Suppressor macrophage treated with lipopolysaccharide for 1 hour (primary cell): ENCODE results near the gene PPP1R12A.
A peak's percentile ranks its signal among the peaks of the same experiment; 100 is the strongest.

Experiments
- DNase-seq, 3 donors: peaks; one replicate each; pipeline ENCODE4 v3.0.0-alpha.2; 2020 to 2022

The PPP1R12A gene

DNA sequence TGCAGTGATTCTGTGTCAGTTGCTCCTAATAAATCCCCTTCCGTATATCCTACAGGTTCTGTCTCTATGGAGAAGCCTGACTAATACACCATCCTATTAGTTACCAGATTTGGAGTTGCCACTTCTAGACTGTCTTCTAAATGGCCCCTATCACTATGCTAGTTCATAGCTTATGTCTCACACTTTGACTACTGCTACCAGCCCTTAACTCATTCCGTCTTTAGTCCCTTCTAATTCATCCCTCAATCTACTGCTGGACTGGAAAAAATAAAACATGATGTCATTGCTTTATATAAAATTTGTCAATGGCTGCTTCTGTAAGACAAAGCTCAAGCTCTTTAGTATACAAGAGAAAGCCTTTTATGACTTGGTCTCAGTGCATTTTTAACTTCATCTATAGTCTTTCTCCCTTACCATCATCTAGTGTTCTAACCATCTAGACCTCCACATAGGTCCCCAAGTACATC, 99.5 kb downstream of the PPP1R12A start:
- DNase-seq, result no peak

DNA sequence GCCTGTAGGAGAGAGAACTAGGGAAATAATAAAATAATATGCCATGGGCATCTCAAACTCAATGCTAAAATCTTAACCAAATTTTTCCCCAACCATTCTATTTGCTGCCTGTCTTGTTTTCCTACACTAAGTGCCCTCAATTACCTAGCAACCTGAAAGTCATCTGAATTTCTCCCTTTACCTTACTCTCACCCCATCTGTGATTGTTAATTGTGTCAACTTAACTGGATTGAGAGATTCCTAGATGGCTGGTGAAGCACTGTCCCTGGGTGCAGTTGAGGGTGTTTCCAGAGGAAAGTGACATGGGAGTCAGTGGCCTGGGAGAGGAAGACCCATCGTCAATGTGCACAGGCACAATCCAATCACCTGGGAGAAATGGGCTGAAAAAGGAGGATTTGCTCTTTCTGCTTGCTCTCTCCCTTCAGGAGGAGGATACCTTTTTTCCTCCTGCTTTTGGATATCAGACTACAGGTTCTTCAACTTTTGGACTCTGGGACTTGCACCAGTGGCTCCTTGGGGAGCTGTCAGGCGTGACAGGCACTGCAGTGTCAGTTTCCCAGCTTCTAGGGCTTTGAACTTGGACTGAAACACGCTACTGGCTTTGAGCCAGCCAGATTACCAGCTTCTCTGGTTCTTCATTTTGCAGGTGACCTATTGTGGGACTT, 100.1 kb downstream of the PPP1R12A start:
- no peak for DNase-seq

DNA sequence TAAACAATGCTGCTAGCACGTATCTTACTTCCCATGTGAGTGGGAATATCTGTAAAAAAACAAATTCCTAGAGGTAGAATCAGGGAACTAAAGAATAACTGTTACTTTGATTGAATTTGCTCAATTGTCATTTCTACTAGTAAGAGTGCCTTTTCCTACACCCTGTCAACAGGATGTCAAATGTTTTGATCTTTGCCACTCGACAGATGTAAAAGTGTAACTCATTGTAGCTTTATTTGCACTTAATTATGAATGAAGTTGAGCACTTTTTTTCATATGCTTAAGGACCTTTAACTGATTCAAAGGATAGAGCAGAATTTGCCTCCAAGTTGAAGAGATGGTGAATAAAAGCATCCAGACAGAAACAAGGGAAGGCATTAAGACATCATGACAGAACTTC, 104.5 kb downstream of the PPP1R12A start:
- no peak for DNase-seq

DNA sequence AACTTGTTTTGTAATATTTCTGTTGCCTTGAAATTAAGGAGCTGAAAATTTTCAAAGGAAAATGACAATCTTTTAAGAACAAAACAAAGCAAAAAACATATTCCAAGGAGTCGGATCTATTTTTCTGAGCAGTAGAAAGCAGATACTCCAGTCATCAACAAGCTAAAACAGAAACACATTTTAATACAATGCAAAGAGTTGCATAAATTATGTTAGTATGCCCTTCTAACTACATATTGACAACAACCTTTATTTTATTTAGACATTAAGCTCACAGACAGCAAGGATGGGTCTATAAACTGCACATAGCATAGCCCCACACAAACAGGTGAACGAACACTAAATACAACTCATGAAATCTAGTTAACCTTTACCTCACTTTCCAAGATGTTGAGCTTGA, 106.0 kb downstream of the PPP1R12A start:
- DNase-seq, result no peak

DNA sequence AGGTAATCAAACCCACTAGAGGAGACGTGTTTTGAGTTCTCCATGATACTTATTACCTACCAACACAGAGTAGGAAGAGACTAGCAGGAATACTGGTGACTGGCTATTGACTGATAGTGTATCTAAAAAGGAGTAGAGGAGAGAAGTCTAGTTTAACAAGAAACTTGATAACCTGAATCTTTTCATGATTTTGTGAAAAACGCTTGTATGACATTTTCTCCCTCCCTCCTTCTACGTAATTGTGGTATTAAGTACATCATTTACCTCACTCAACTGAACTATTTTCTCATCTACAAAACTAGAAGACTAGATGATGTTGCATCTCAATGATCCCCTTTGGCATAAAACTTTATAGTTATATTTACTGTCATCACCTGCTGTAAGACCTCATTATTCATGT, 107.4 kb downstream of the PPP1R12A start:
- no peak for DNase-seq

DNA sequence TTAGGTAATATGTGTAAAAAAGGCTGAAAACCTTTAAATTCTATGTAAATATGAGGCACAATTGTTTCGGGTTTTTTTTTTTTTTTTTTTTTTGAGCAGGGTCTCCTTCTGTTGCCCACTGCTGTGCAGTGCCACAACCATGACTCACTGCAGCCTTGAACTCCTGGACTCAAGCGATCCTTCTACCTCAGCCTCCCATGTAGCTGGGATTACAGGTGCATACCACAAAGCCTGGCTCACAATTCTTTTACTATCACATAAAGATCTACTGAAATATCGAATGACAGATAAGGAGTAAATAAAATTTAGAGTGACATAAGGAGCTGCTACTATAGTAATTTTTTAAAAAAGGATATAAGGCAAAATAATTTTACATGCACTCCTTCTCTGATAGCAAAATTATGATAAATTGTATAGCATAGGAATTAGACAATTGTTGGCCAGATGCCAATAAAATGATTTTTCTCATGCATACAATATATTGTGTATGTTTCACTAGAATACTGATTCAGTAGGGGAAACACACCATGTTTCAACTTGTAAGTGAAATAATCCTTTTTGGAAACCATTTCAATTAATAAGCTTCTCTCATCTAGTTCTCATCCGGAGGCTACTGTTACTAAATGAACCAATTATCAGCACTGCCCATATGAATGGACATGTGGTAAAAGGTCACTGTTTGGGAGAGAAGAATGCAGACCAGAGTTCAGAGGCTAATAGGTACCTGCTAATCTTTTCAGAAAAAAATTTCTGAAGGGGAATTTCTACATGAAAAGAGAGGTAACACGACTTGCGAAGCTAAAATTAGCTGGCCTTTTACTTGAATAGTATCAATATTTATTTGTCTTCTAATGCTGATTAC, 108.4 kb downstream of the PPP1R12A start:
- no peak for DNase-seq

DNA sequence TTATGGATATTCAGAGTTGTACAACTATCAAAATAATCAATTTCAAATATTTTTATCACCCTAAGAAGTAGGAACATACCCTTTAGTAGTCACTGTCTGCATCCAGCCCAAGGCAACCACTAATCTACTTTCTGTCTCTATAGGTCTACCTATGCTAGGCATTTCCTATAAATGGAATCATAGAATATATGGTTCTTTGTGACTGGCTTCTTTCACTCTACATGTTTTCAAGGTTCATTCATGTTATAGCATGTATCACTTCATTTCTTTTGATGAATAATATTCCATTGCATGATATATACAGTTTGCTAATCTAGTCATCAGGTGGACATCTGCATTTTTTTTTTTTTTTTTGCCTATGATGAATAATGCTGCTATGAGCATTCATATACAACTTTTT, 112.4 kb downstream of the PPP1R12A start:
- no peak for DNase-seq

DNA sequence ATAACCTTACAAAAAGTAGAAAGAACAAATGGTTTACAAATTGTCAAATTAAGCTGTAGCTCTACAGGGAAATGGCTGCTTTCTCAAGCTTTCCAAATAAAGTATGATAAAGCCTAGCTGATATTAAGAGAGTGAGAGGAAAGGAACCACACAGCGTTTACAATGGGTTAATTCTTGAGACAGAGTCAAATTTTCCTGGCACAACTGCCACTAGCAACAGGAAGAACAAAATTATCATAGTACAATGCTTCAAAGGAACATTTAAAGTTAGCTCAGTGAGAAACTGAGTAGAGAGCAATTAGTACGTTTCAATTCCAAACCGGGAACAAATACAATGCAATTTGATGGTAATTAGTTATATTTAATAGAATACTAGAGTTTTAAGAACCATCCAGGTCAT, 116.0 kb downstream of the PPP1R12A start:
- DNase-seq, result no peak

DNA sequence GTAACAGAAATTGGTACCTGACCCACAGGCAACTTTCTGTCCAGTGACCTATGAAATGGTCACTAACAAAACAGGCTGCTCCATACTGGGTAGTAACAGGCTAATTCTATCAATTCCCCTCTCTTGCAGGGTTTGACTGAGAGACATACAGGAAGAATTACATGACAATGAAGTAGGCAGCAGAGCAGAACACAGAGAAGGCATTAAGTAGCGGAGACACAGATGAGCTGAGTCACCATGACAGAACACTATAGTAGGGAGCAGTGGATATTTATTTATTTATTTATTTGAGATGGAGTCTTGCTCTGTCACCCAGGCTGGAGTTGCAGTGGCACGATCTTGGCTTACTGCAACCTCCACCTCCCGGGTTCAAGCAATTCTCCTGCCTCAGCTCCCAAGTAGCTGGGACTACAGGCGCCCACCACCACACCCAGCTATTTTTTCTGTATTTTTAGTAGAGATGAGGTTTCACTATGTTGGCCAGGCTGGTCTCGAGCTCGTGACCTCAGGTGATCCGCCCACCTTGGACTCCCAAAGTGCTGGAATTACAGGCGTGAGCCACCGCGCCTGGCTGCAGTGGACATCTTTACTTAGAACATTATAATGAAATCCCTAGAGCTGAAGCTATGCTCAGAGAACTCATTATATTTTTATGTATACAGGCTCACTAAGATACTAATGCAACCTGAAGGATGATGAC, 150.4 kb downstream of the PPP1R12A start:
- DNase-seq, result peak in 1 of 3 donors; percentile 10

DNA sequence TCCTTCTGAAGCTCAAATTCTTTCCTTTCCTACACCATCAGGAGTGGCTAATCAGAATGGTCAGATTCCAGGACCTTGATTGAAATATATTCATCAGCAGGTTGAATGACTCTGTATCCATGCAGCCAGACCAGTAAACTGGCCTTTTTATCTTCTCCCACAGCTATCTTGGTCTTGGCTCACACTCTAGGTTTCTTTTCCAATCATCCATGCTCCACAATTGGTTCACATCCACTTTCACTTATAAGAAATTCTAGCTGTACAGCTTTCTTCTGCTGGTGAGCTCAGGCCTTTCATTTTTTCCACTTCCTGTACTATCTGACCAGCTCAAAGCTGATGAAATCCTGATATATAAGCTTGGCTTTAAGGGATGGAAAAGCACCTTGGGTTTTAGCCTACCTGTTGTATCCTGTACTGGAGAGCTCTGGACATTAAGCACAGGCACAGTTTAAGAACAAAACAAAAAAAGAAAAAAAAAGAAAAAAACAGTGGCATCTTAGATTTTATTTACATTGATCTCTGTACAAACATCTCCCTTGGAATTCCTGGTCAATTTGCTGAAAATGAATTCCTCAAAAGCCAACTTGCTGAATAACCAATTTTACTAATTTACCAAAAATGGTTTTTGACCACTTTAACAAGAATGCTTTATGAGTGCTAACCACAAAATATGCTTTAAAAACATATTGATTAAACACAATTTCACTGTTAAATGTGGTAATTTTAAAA, 152.6 kb downstream of the PPP1R12A start:
- DNase-seq, result no peak

DNA sequence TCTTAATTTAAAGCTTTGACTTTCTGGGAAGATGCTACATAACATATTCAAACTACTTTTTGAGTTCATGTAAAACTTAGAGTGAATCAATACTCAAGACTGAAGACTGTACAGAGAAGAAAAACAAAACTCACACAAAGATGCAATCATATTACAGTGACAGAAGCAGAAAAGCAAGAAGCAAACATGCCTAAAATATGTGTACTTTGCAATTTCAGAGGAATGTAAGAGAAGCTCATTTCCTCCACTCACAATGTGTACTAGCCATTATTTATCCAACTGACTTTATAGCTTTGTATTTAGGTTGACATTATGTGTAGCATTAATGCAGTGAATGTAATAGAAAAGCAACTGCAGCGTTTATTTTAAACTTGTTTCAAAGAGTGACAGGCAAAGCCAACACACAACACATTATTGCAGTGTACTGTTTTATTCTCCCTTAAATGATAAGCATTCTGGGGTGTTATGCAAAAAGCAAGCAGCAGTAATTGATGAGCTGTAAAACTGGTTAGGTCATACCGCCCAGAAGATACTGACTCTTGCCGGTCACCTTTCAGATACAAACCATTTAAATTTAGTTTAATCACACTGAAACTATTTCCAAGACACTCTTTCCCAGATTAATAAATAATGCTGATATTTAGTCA, 156.0 kb downstream of the PPP1R12A start:
- DNase-seq, result no peak

DNA sequence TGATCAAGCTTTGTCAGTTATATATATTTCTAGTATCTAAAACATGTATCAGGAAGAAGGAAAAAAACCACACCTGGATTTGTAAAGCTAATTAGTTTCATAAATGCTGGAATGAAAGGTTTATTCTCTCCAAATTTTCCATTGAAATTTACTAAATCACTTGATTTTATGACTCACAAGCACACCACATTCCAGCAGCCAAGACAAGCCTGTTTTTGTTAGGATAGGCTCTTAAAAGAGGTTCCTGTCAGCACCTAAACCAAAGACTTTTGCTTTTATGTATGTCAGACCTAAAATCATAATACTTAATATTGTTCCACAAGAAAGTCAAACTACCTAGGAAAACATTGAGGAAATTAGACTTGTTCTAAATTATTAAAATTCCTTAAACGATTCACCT, 158.8 kb downstream of the PPP1R12A start:
- DNase-seq, result no peak

DNA sequence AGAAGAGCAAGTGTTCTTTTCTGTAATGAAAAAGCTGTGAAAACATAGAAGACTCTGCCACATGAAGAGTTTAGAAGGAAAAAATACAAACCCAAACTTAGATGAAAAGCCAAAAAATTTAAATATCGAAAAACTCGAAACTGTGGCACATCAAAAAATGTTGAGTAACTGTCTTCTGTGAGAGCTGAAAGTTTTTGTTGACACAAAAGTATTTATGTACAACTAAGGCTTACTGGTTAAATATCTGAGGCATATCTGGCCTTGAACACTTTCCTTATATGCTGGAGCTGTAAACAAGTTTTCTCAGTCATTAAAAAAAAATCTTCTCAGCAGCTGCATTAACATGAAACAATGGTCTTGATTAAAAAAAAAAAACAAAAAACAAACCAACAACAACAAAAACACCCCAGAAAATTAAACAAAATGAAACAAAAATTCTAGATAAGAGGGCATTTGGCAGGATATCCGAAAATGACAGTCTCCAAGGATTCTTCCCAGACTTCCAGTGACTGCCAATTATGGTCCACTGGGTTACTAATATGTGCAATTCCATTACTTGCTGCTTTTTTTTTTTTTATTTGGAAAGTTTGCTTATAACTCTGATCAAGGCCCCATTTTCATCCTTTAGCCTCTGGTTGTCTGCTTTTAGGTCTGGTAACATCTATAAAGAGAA, 159.4 kb downstream of the PPP1R12A start:
- no peak for DNase-seq

DNA sequence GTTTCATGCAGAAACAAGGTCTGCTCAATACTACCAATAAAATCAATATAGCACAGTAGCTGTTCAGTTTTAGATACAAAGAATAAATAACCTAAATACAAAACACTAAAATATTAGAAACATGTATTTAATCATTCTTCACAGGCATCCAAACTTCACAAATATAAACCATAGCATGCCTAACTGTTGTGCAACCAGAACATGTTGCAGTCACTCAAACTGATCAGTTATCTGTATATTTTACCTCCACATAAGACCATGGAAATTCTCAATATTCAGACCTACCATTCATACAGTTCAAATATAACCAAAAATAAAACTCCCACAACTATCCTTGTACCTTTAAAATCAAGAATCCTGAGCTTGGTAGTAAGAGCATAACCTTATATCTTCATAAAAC, 161.0 kb downstream of the PPP1R12A start:
- DNase-seq, result no peak

DNA sequence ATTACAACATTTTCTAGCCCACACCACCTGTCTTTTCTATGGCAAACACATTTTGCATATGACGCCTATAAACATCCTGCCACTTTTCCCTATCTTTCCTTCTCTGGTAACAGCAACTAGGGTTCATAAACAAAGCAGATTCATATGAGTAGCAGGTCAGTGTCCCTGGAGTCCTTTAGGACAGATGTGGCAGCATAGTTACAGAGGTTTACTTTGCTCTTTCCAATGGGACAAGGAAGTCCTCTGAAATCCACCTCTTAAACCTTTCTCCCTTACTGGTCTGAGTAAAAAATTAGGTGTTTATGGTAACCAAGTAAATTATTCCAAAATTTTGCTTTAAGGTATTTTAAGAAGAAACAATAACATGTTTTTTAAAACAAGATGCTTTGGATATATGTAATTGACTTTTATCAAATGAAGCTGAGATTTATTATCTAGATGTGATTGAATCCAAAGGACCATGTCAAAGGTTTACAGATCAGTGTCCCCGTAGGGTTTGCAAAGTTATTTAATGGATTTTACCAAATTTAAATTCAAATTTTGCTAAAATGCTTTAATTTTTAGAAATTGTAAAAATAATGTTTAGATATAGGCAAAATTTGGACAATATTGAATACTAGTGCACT, 164.9 kb downstream of the PPP1R12A start:
- no peak for DNase-seq

DNA sequence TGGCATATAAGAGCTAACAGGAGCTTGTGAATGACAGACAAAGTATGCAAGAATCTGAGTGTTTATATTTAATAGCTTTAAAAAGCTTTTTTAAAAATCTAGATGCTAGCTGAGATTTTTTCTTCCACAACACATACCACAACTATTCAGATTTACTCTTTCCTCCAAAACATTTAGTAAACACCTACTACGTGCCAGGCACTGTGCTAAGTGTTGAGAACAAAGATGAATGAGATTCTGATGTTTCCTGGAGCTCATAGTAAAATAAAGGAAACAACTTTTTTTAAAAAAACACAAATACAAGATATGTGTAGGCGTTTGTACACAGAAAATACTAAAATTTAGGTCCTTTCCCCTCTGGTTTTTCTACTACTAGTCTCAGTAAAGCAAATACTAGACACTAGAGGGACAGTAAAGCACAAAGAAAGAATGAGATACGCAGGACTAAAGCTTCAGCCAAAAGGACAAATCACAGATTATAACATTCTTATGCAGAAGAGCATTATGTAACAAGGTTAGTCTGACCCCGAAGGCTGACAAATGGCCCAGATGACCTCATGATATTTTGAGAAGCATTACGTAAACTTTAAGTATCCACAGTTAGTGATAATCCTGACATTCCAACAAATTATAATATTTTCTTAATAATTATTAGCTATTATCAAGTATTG, 165.6 kb downstream of the PPP1R12A start:
- peak; percentile 8 to 20 (median 18) for DNase-seq

DNA sequence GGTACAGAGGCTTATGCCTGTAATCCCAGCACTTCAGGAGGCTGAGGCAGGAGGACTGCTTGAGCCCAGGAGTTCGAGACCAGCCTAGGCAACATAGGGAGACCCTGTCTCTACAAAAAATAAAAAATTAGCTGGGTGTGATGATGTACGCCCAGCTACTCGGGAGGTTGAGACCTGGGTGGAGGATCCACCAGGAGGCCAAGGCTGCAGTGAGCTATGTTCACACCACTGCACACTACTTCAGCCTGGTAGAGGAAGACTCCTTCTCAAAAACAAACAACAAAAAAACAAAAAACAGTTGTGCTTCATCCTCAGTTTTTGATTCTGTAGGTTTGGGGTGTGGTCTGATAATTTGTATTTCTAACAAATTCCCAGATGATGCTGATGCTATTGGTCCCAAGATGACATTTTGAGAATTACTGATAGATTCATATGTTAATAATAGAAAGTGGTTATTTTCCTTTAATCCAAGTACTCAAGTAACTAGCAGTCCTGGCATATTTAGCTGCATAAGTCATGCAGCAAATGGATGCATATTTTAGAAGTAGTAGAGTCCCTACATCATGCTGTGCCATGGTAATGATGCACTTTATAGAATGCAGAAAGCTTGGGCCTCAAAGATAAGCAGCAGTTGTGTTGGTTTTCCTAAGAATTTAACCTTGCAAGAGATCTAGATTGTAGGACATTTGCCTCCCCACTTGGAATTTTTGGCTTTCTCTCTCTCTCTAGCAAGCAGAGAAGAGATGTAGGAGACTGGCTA, 168.0 kb downstream of the PPP1R12A start:
- DNase-seq, result no peak

DNA sequence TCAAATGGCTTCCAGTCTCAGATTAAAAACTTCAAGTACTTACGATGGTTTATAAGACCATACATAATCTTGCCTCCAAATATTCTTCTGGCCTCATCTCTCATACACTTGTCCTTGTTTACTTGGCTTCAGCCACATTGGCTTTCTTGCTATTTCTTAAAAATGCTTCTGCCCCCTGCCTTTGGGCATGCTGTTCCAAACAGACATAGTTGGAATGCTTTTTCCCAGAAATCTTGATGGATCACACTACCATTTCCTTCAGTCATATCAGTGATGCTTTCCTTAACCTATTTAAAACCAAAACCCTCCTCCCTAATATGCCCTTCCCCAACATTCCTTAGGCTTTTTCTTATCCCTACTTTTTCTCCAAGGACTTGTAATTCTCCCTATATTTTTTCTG, 169.7 kb downstream of the PPP1R12A start:
- DNase-seq, result no peak

DNA sequence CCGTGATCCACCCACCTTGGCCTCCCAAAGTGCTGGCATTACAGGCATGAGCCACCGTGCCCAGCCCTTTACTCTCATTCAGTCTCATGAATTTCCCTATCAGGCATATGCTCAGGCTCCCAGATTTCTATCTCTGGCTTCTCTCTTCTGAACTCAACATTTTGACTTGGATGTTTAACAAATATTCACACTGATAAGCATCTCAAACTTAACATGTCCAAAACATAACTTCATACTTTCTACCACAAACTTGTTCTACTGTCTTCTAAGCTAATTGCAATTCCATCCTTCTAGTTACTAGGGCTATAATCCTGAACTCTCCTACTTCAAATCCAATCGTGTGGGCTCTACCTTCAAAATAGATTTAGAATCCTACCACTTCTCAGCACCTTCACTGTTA, 170.3 kb downstream of the PPP1R12A start:
- DNase-seq, result peak in 1 of 3 donors; percentile 1
